K562 (cell line): ENCODE data around the gene SDC1.

ENCODE experiments used
- CLOCK ChIP-seq: fragments of 250-450 bp; sonication (Bioruptor Pico); IDR thresholded peaks from 2 replicates; pipeline ENCODE4 v1.4.0; 2020; ENCODE audit warnings: mild to moderate bottlenecking, moderate library complexity, borderline replicate concordance
- CTCF ChIP-seq, 3 experiments: IDR thresholded peaks in 2 of 3; conservative IDR thresholded peaks in 1 of 3; 2 replicates each; pipeline ENCODE4 v1.5.1; 2011 to 2012; ENCODE audit warnings: low read length in 3 of 3, mild to moderate bottlenecking in 3 of 3, control low read depth in 2 of 3, improper control_type of control experiment in 1 of 3, inconsistent platforms in 1 of 3, low read depth in 1 of 3, mixed read lengths in 1 of 3, moderate library complexity in 1 of 3; ENCODE audit not compliant: insufficient read depth in 2 of 3
- EZH2 ChIP-seq: IDR thresholded peaks from 2 replicates; pipeline ENCODE4 v1.6.1; 2012; ENCODE audit warnings: low read depth, mild to moderate bottlenecking, inconsistent platforms, low read length, borderline replicate concordance
- GMEB1 ChIP-seq: fragments of 250-450 bp; sonication (Bioruptor Pico); IDR thresholded peaks from 2 replicates; pipeline ENCODE4 v1.4.0; 2020; ENCODE audit warnings: mild to moderate bottlenecking
- HDAC8 ChIP-seq: fragments of 450-650 bp; IDR thresholded peaks from 2 replicates; pipeline ENCODE4 v1.6.1; 2016; ENCODE audit warnings: mild to moderate bottlenecking, missing genetic modification characterization, moderate library complexity, missing compliant biosample characterization
- HNRNPLL ChIP-seq: fragments of 200-400 bp; formaldehyde crosslinking; IDR thresholded peaks from 2 replicates; pipeline ENCODE4 v1.6.1; 2017; ENCODE audit warnings: low read length, low read depth, mild to moderate bottlenecking; ENCODE audit not compliant: poor library complexity, severe bottlenecking
- PHTF2 ChIP-seq: fragments of 250-450 bp; sonication (Bioruptor Pico); IDR thresholded peaks from 2 replicates; pipeline ENCODE4 v1.5.0; 2021; ENCODE audit warnings: mild to moderate bottlenecking
- POLR2A ChIP-seq: fragments of 450-650 bp; conservative IDR thresholded peaks from 2 replicates; pipeline ENCODE4 v1.6.1; 2016
- POLR3A ChIP-seq: IDR thresholded peaks from 2 replicates; pipeline ENCODE4 v1.6.1; 2011; ENCODE audit warnings: borderline replicate concordance, mild to moderate bottlenecking, moderate library complexity; ENCODE audit not compliant: insufficient read length, insufficient read depth; ENCODE audit errors: extremely low read depth
- SMAD1 ChIP-seq: fragments of 150-350 bp; IDR thresholded peaks from 2 replicates; pipeline ENCODE4 v1.6.1; 2014; ENCODE audit warnings: low read length, low read depth; ENCODE audit not compliant: partially characterized antibody
- YY1 ChIP-seq, 3 experiments: IDR thresholded peaks; 2 replicates each; pipeline ENCODE4 v1.6.1; 2011; ENCODE audit warnings: low read length in 2 of 3, mild to moderate bottlenecking in 2 of 3, moderate library complexity in 2 of 3, borderline replicate concordance in 1 of 3, control low read depth in 1 of 3, low read depth in 1 of 3; ENCODE audit not compliant: insufficient read depth in 3 of 3, insufficient replicate concordance in 2 of 3, control insufficient read depth in 1 of 3, insufficient read length in 1 of 3; ENCODE audit errors: extremely low read depth in 1 of 3
- ZBTB43 ChIP-seq: sonication (generic); formaldehyde crosslinking; IDR thresholded peaks from 2 replicates; pipeline ENCODE4 v1.8.0; 2023; ENCODE audit warnings: mild to moderate bottlenecking, missing genetic modification reagents
- ZNF449 ChIP-seq: fragments of 250-450 bp; sonication (Bioruptor Pico); IDR thresholded peaks from 2 replicates; pipeline ENCODE4 v1.8.0; 2022; ENCODE audit warnings: moderate library complexity, mild to moderate bottlenecking, inconsistent platforms
- ZNF707 ChIP-seq: fragments of 250-450 bp; sonication (Bioruptor Pico); conservative IDR thresholded peaks from 2 replicates; pipeline ENCODE4 v1.8.0; 2022; ENCODE audit warnings: inconsistent platforms, mild to moderate bottlenecking, moderate library complexity

- TF ChIP-seq GMEB1 (CRISPR knock-in tag) = no peak
- no peak for TF ChIP-seq POLR2A
- no peak for TF ChIP-seq HDAC8
- TF ChIP-seq POLR3A = no peak
- TF ChIP-seq EZH2 = no peak
- no peak for TF ChIP-seq ZNF449
- TF ChIP-seq ZBTB43 = no peak
- TF ChIP-seq HNRNPLL = no peak
- no peak for TF ChIP-seq PHTF2 (CRISPR knock-in tag)
- TF ChIP-seq CTCF (IDR thresholded peaks at IDR 0.05 in 2 of 3, conservative IDR thresholded peaks at IDR 0.05 in 1 of 3; ENCODE audit: insufficient read depth in 2 of 3, low read depth in 1 of 3, low read length in 3 of 3) = no peak
- TF ChIP-seq YY1 (IDR thresholded peaks at IDR 0.05; ENCODE audit: borderline replicate concordance in 1 of 3, control insufficient read depth in 1 of 3, extremely low read depth in 1 of 3, insufficient read depth in 3 of 3, insufficient read length in 1 of 3, insufficient replicate concordance in 2 of 3, low read depth in 1 of 3, low read length in 2 of 3) = no peak
- no peak for TF ChIP-seq SMAD1
- TF ChIP-seq ZNF707 (CRISPR knock-in tag) = no peak
- no peak for TF ChIP-seq CLOCK
Measured at GRCh38 chr2:20172273-20173055, 52.5 kb downstream of the SDC1 start.
